Activated naive CD4-positive, alpha-beta T cell treated with anti-CD3 and anti-CD28 coated beads, Interleukin-2, amount 50 U/mL, for 72 hours (primary cell): ENCODE results near the gene SEC22C. TPM values are rescaled to one million over a fixed set of nuclear protein-coding genes. Genes with fewer than 3 reads are reported as not detected.

Source experiments
- ATAC-seq, 2 donors: fragments of 150-1000 bp; cut with Tn5 transposase; 2 replicates each; pipeline ENCODE4 v1.10.0; 2021; ENCODE audit warnings: mild to moderate bottlenecking in 2 of 2, moderate library complexity in 2 of 2
- DNase-seq, 2 donors: peaks; one replicate each; pipeline ENCODE4 v3.0.0; 2021 to 2022; ENCODE audit warnings: low spot score in 2 of 2
- H3K27ac Mint-ChIP-seq, 2 donors: one replicate each; pipeline ENCODE4 v1.8.0; 2022; ENCODE audit warnings: mild to moderate bottlenecking in 2 of 2, mixed read lengths in 2 of 2
- H3K36me3 Mint-ChIP-seq, 2 donors: one replicate each; pipeline ENCODE4 v1.8.0; 2022; ENCODE audit warnings: mixed read lengths in 2 of 2
- H3K9me3 Mint-ChIP-seq, 2 donors: one replicate each; pipeline ENCODE4 v1.8.0; 2022; ENCODE audit warnings: mixed read lengths in 2 of 2
- total RNA-seq, 2 donors: library from RNA; stranded (reverse); gene quantifications; one replicate each; pipeline ENCODE4 v1.2.3, GENCODE V29; 2022

The SEC22C gene
- total RNA-seq, 2 donors from 2014 or later: 37.6 to 42.3 TPM

- ATAC-seq (peak in 1 of 2 donors; percentile 16), DNase-seq (no peak)
- Mint-ChIP-seq H3K9me3 (no peaks in the 10 kb centered on the region), H3K36me3 (peaks cover 8 to 18% of the 10 kb centered on the region in 2 donors), H3K27ac (no peak overlapping the region)
Observed at GRCh38 chr3:42550250-42550649, 31.5 kb downstream of the SEC22C start.

- H3K27ac Mint-ChIP-seq: no peak overlapping the region
- ATAC-seq: no peak
- no peak for DNase-seq
Observed at GRCh38 chr3:42549131-42549530, 32.6 kb downstream of the SEC22C start.

GRCh38 chr3:42547401-42547945, 34.3 kb downstream of the SEC22C start:
- H3K9me3 Mint-ChIP-seq: no peaks in the 10 kb centered on the region
- no peak overlapping the region for H3K27ac Mint-ChIP-seq
- DNase-seq: peak in 1 of 2 donors; percentile 68
- ATAC-seq: peak; percentile 75 to 83
- no peaks in the 10 kb centered on the region for H3K36me3 Mint-ChIP-seq

More at GRCh38 chr3:42549131-42549530, 32.6 kb downstream of the SEC22C start:
- Mint-ChIP-seq H3K9me3 (no peaks in the 10 kb centered on the region), H3K36me3 (peaks cover 8 to 14% of the 10 kb centered on the region in 2 donors)

- H3K9me3 Mint-ChIP-seq: no peaks in the 10 kb centered on the region
- H3K27ac Mint-ChIP-seq: no peak overlapping the region
- no peak for ATAC-seq
- no peaks in the 10 kb centered on the region for H3K36me3 Mint-ChIP-seq
- no peak for DNase-seq
Observed at GRCh38 chr3:42546691-42547213, 35.0 kb downstream of the SEC22C start.

GRCh38 chr3:42545284-42545900, 36.4 kb downstream of the SEC22C start:
- DNase-seq (no peak), ATAC-seq (no peak)
- Mint-ChIP-seq H3K36me3 (no peaks in the 10 kb centered on the region), H3K9me3 (no peaks in the 10 kb centered on the region), H3K27ac (no peak overlapping the region)

- no peaks in the 10 kb centered on the region for H3K9me3 Mint-ChIP-seq
- H3K36me3 Mint-ChIP-seq: no peaks in the 10 kb centered on the region
- H3K27ac Mint-ChIP-seq: no peak overlapping the region
- no peak for DNase-seq
- ATAC-seq: no peak
Observed at GRCh38 chr3:42544492-42545283, 37.1 kb downstream of the SEC22C start.

GRCh38 chr3:42541079-42541478, 40.7 kb downstream of the SEC22C start:
- no peak overlapping the region for H3K27ac Mint-ChIP-seq

GRCh38 chr3:42539871-42540714, 41.7 kb downstream of the SEC22C start:
- Mint-ChIP-seq H3K9me3 (no peaks in the 10 kb centered on the region), H3K27ac (no peak overlapping the region), H3K36me3 (no peaks in the 10 kb centered on the region)
- ATAC-seq (peak; percentile 69 to 79), DNase-seq (peak; percentile 66 to 77)

More at GRCh38 chr3:42541079-42541478, 40.7 kb downstream of the SEC22C start:
- Mint-ChIP-seq H3K36me3 (no peaks in the 10 kb centered on the region), H3K9me3 (no peaks in the 10 kb centered on the region)
- DNase-seq (no peak), ATAC-seq (no peak)

GRCh38 chr3:42537350-42537749, 44.4 kb downstream of the SEC22C start:
- no peak overlapping the region for H3K27ac Mint-ChIP-seq
- no peaks in the 10 kb centered on the region for H3K36me3 Mint-ChIP-seq
- H3K9me3 Mint-ChIP-seq: no peaks in the 10 kb centered on the region
- DNase-seq (peak in 1 of 2 donors; percentile 1), ATAC-seq (no peak)

- Mint-ChIP-seq H3K9me3 (no peaks in the 10 kb centered on the region), H3K36me3 (no peaks in the 10 kb centered on the region), H3K27ac (no peak overlapping the region)
- peak; percentile 35 to 58 for ATAC-seq
- DNase-seq: peak; percentile 42 to 45
Observed at GRCh38 chr3:42535981-42536784, 45.6 kb downstream of the SEC22C start.

GRCh38 chr3:42533161-42533897, 48.4 kb downstream of the SEC22C start:
- ATAC-seq (no peak), DNase-seq (no peak)
- Mint-ChIP-seq H3K27ac (no peak overlapping the region), H3K9me3 (peaks cover 0 to 4% of the 10 kb centered on the region in 2 donors), H3K36me3 (no peaks in the 10 kb centered on the region)

- H3K36me3 Mint-ChIP-seq: no peaks in the 10 kb centered on the region
- peak overlapping the region in 1 of 2 donors; percentile 36 for H3K27ac Mint-ChIP-seq
- ATAC-seq (no peak), DNase-seq (no peak)
- peaks cover 0 to 4% of the 10 kb centered on the region in 2 donors for H3K9me3 Mint-ChIP-seq
Observed at GRCh38 chr3:42532229-42532628, 49.5 kb downstream of the SEC22C start.

- H3K36me3 Mint-ChIP-seq: peaks cover 0 to 5% of the 10 kb centered on the region in 2 donors
- DNase-seq (no peak), ATAC-seq (no peak)
- H3K9me3 Mint-ChIP-seq: peaks cover 0 to 4% of the 10 kb centered on the region in 2 donors
- no peak overlapping the region for H3K27ac Mint-ChIP-seq
Observed at GRCh38 chr3:42531470-42531869, 50.3 kb downstream of the SEC22C start.

- Mint-ChIP-seq H3K9me3 (peaks cover 0 to 4% of the 10 kb centered on the region in 2 donors), H3K36me3 (peaks cover 0 to 5% of the 10 kb centered on the region in 2 donors)
- no peak for DNase-seq
Observed at GRCh38 chr3:42530073-42530472, 51.7 kb downstream of the SEC22C start.

GRCh38 chr3:42529468-42529867, 52.3 kb downstream of the SEC22C start:
- peak overlapping the region in 1 of 2 donors; percentile 65 for H3K27ac Mint-ChIP-seq
- H3K36me3 Mint-ChIP-seq: peaks cover 0 to 5% of the 10 kb centered on the region in 2 donors
- peaks cover 0 to 4% of the 10 kb centered on the region in 2 donors for H3K9me3 Mint-ChIP-seq
- no peak for ATAC-seq
- no peak for DNase-seq

More at GRCh38 chr3:42530073-42530472, 51.7 kb downstream of the SEC22C start:
- no peak for ATAC-seq
- peak overlapping the region in 1 of 2 donors; percentile 13 for H3K27ac Mint-ChIP-seq
